Measurements from ENCODE around the gene CDH4. TPM values are rescaled to one million over a fixed set of nuclear protein-coding genes. Genes with fewer than 3 reads are reported as not detected.

Gene CDH4
- total and polyA plus RNA-seq, 2 donors (not counting 3 experiments of a cell fraction or from before 2014, with no cell fraction given) = 0.17 to 0.51 TPM

GRCh38 chr20:61230166-61230565, 21.9 kb upstream of the CDH4 start:
- FAIRE-seq (no peak), DNase-seq (ENCODE audit: low read depth, low spot score) (no peak)
- Histone ChIP-seq H3K4me3 (replicated peaks in 1 of 3; ENCODE audit: insufficient read depth in 1 of 3, low read depth in 1 of 3, low read length in 3 of 3) (no peak overlapping the region), H3K79me2 (ENCODE audit: control insufficient read depth, insufficient read depth, low read length) (no peaks in the 10 kb centered on the region), H4K20me1 (replicated peaks; ENCODE audit: control insufficient read depth, extremely low read depth, insufficient read depth, low read length) (no peaks in the 10 kb centered on the region), H3K27ac (ENCODE audit: insufficient read depth, low read depth, low read length) (no peak overlapping the region), H3K9ac (replicated peaks; ENCODE audit: extremely low read depth, insufficient read depth, low read length) (no peak overlapping the region), H3K9me3 (replicated peaks; ENCODE audit: control insufficient read depth, insufficient read depth, low read length) (no peaks in the 10 kb centered on the region), H3K36me3 (ENCODE audit: control insufficient read depth in 2 of 2, extremely low read depth in 1 of 2, insufficient read depth in 2 of 2, low read length in 2 of 2) (no peaks in the 10 kb centered on the region), H3K9me1 (replicated peaks; ENCODE audit: control insufficient read depth, extremely low read depth, insufficient read depth, low read length) (no peaks in the 10 kb centered on the region), H3K27me3 (ENCODE audit: control insufficient read depth in 2 of 2, insufficient read depth in 2 of 2, low read length in 2 of 2) (no peaks in the 10 kb centered on the region), H3K4me1 (ENCODE audit: control insufficient read depth, extremely low read depth, insufficient read depth, low read length) (no peaks in the 10 kb centered on the region), H3K4me2 (ENCODE audit: insufficient read depth, low read length) (no peak overlapping the region), H2AFZ (ENCODE audit: low read depth, low read length) (no peak overlapping the region)
- ChIA-PET CTCF (no interaction called here), POLR2A (no interaction called here)
- intact Hi-C loops (cut with micrococcal nuclease) = no loop called here
- dilution Hi-C loops (cut with MboI; ENCODE audit: extremely low pct_ligation_motif_present, low sequenced_read_pairs) = no loop called here
- TF ChIP-seq FOS (IDR thresholded peaks at IDR 0.05; ENCODE audit: borderline replicate concordance, insufficient read depth, low read length) = no peak
- no peak for TF ChIP-seq MYC (IDR thresholded peaks at IDR 0.05; ENCODE audit: low read depth, low read length)
- TF ChIP-seq EZH2 (IDR thresholded peaks at IDR 0.05; ENCODE audit: borderline replicate concordance, low read depth, low read length, severe bottlenecking) = no peak
- TF ChIP-seq MAX (IDR thresholded peaks at IDR 0.05; ENCODE audit: insufficient read depth, insufficient read length) = no peak
- TF ChIP-seq POLR2AphosphoS5 (IDR thresholded peaks at IDR 0.05; ENCODE audit: insufficient read depth, low read depth, low read length) = no peak
- TF ChIP-seq POLR2A (IDR thresholded peaks at IDR 0.05; ENCODE audit: low read depth, low read length) = no peak
- TF ChIP-seq CTCF (IDR thresholded peaks at IDR 0.05; ENCODE audit: extremely low read depth in 1 of 2, insufficient read depth in 1 of 2, low read depth in 1 of 2, low read length in 2 of 2) = no peak
- no peak for TF ChIP-seq JUN (IDR thresholded peaks at IDR 0.05; ENCODE audit: borderline replicate concordance, insufficient read depth, insufficient read length, low read depth)
- no peak for TF ChIP-seq GATA2 (IDR thresholded peaks at IDR 0.05; ENCODE audit: insufficient read depth, insufficient read length, low read depth, low read length)
- no TSS peak for BruUV-seq (replicated peaks)

Data from endothelial cell of umbilical vein (primary cell).